ENCODE measurements around the gene GPR85. TPM values are rescaled to one million over a fixed set of nuclear protein-coding genes. Genes with fewer than 3 reads are reported as not detected.

GPR85 gene
- total and polyA plus RNA-seq, 8 donors = 0.82 to 2.7 (median 1.4) TPM

GRCh38 chr7:113093561-113093960 lies 6.9 kb upstream of the GPR85 start:
- no peaks in the 10 kb centered on the region for H3K27me3 ChIP-seq
- no peak for ATAC-seq

GRCh38 chr7:113092762-113093161 lies 6.1 kb upstream of the GPR85 start:
- H3K36me3 ChIP-seq = no peaks in the 10 kb centered on the region
- no peak for DNase-seq
- no peak overlapping the region for H3K4me3 ChIP-seq
- no peak for TF ChIP-seq CTCF (IDR thresholded peaks at IDR 0.05)
- H3K27me3 ChIP-seq = no peaks in the 10 kb centered on the region
- intact Hi-C loops (cut with DNase I) = no loop called here
- H3K27ac ChIP-seq = no peak overlapping the region
- H3K4me1 ChIP-seq = no peaks in the 10 kb centered on the region
- ATAC-seq = no peak
- no peaks in the 10 kb centered on the region for H3K9me3 ChIP-seq

More at GRCh38 chr7:113093561-113093960, 6.9 kb upstream of the GPR85 start:
- H3K36me3 ChIP-seq = no peaks in the 10 kb centered on the region
- intact Hi-C loops (cut with DNase I) = no loop called here
- H3K4me1 ChIP-seq = no peaks in the 10 kb centered on the region
- DNase-seq = no peak
- no peak for TF ChIP-seq CTCF (IDR thresholded peaks at IDR 0.05)
- H3K9me3 ChIP-seq = no peaks in the 10 kb centered on the region
- H3K4me3 ChIP-seq = no peak overlapping the region
- H3K27ac ChIP-seq = no peak overlapping the region

- ATAC-seq = peak; percentile 68
- no peak overlapping the region for H3K27ac ChIP-seq
- no peaks in the 10 kb centered on the region for H3K4me1 ChIP-seq
- intact Hi-C loops (cut with DNase I) = no loop called here
- no peak for TF ChIP-seq CTCF (IDR thresholded peaks at IDR 0.05)
- peaks cover 0 to 44% of the 10 kb centered on the region in 2 donors for H3K27me3 ChIP-seq
- no peaks in the 10 kb centered on the region for H3K36me3 ChIP-seq
- H3K4me3 ChIP-seq = peak overlapping the region in 1 of 2 donors; percentile 39
- DNase-seq = peak in 1 of 4 donors; percentile 60
- H3K9me3 ChIP-seq = no peaks in the 10 kb centered on the region
These were observed 708 bp upstream of the GPR85 start for GRCh38 chr7:113087071-113087998.

GRCh38 chr7:113085781-113086390 lies 741 bp downstream of the GPR85 start:
- intact Hi-C loops (cut with DNase I) = no loop called here
- no peak overlapping the region for H3K27ac ChIP-seq
- no peak for DNase-seq
- no peaks in the 10 kb centered on the region for H3K4me1 ChIP-seq
- no peak for TF ChIP-seq CTCF (IDR thresholded peaks at IDR 0.05)
- H3K36me3 ChIP-seq = no peaks in the 10 kb centered on the region
- no peaks in the 10 kb centered on the region for H3K9me3 ChIP-seq
- H3K27me3 ChIP-seq = peaks cover 0 to 44% of the 10 kb centered on the region in 2 donors
- peak; percentile 35 for ATAC-seq
- peak overlapping the region in 1 of 2 donors; percentile 39 for H3K4me3 ChIP-seq

- H3K4me3 ChIP-seq = no peak overlapping the region
- DNase-seq (no peak), ATAC-seq (no peak)
- H3K9me3 ChIP-seq = no peaks in the 10 kb centered on the region
- no peak for TF ChIP-seq CTCF (IDR thresholded peaks at IDR 0.05)
- H3K27ac ChIP-seq = no peak overlapping the region
- intact Hi-C loops (cut with DNase I) = no loop called here
- H3K27me3 ChIP-seq = peaks cover 0 to 44% of the 10 kb centered on the region in 2 donors
- H3K4me1 ChIP-seq = no peaks in the 10 kb centered on the region
- H3K36me3 ChIP-seq = no peaks in the 10 kb centered on the region
These were observed 2.0 kb downstream of the GPR85 start for GRCh38 chr7:113084496-113085172.
